ENCODE results near the gene ESRRA.

- no peak for TF ChIP-seq CTCF (IDR thresholded peaks at IDR 0.05)
- TF ChIP-seq POLR2AphosphoS5 (IDR thresholded peaks at IDR 0.05): no peak
- TF ChIP-seq POLR2A (IDR thresholded peaks at IDR 0.05; ENCODE audit: low read depth): no peak
Observed at GRCh38 chr11:64295760-64296159, 9.6 kb upstream of the ESRRA start.
